ENCODE results near the gene MUC20. TPM values are rescaled to one million over a fixed set of nuclear protein-coding genes. Genes with fewer than 3 reads are reported as not detected.

MUC20 gene
- total RNA-seq, 1 donor from 2014 or later = 9.3 TPM

DNA sequence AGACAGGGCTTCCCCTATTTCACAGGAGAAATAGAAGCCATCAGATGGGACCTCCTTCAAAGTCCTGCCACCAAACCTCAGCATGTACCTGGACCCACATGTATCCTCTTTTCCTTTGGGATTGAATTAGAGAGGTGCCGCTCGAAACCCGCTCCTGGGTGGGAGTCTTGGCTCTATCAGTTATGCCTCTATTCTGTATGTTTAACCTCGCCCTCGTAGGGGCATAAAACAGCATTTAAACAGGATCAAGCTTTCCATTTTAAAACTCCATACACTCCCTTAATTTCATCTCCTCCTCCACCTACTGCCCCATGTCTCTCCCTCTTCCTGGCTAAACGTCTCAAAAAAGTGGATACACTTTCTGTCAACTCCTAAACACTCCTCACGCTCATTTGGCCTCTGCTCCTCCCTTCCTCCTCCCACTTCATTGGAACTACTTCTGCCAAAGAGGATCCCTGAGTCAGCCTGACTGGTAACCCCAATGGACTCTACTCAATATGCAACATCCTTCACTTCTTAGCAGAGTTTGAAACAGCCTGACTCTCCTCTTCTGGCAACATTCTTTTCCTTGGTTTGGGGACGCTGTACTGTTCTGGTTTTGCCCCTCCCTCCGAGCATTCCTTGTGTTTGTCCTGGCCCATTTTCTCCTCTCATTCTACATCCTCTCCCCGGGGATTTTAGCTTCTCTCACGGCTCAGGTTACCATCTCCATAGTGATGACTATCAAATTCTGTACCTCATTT, 23.0 kb upstream of the MUC20 start:
- TF ChIP-seq, protein P1, sequence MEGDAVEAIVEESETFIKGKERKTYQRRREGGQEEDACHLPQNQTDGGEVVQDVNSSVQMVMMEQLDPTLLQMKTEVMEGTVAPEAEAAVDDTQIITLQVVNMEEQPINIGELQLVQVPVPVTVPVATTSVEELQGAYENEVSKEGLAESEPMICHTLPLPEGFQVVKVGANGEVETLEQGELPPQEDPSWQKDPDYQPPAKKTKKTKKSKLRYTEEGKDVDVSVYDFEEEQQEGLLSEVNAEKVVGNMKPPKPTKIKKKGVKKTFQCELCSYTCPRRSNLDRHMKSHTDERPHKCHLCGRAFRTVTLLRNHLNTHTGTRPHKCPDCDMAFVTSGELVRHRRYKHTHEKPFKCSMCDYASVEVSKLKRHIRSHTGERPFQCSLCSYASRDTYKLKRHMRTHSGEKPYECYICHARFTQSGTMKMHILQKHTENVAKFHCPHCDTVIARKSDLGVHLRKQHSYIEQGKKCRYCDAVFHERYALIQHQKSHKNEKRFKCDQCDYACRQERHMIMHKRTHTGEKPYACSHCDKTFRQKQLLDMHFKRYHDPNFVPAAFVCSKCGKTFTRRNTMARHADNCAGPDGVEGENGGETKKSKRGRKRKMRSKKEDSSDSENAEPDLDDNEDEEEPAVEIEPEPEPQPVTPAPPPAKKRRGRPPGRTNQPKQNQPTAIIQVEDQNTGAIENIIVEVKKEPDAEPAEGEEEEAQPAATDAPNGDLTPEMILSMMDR (conservative IDR thresholded peaks at IDR 0.05; ENCODE audit: low read depth, low read length) = no peak
- DNase-seq (ENCODE audit: low read depth) = no peak
- H3K4me3 ChIP-seq (ENCODE audit: low read depth, low read length) = no peak overlapping the region

- TF ChIP-seq, protein P1 (conservative IDR thresholded peaks at IDR 0.05; ENCODE audit: low read depth, low read length) = no peak
- no peak overlapping the region for H3K4me3 ChIP-seq (ENCODE audit: low read depth, low read length)
- no peak for DNase-seq (ENCODE audit: low read depth)
Measured at GRCh38 chr3:195698325-195698646, 22.5 kb upstream of the MUC20 start.

DNA sequence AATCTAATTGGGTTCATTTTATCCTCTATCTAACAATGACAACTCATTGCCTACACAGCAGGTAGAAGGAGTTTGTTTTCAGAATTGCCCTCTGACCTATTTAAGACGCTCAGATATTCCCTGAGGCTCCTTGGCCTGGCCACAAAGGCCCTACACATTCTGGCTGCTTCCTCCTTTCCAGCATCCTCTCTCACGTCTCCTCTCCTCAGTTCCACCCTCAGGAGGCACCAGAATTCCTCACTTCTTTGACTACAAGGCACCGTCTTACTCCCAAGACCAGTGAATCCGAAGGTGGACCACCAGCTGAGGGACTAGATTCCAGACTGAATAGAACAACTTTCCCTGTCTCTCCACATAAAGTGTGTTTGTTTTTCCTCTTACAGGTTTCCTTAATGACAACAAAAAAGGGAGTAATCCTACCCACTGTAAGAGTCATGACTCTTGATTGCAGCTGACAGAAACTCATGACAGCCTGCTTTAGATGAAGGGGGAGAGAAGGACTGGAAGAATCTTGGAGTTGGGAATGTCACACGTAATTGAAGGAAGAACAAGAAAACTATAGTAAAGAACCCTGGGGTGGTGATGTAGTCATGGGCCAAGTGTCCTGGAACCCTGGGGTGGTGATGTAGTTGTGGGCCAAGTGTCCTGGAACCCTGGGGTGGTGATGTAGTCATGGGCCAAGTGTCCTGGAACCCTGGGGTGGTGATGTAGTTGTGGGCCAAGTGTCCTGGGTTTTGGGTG, 22.0 kb upstream of the MUC20 start:
- no peak for DNase-seq (ENCODE audit: low read depth)
- H3K4me3 ChIP-seq (ENCODE audit: low read depth, low read length) = no peak overlapping the region
- TF ChIP-seq, protein P1 (conservative IDR thresholded peaks at IDR 0.05; ENCODE audit: low read depth, low read length) = no peak

- TF ChIP-seq, protein P1 (conservative IDR thresholded peaks at IDR 0.05; ENCODE audit: low read depth, low read length) = no peak
- no peak for DNase-seq (ENCODE audit: low read depth)
- H3K4me3 ChIP-seq (ENCODE audit: low read depth, low read length) = no peak overlapping the region
Measured at GRCh38 chr3:195699388-195699771, 21.4 kb upstream of the MUC20 start.

- TF ChIP-seq, protein P1 (conservative IDR thresholded peaks at IDR 0.05; ENCODE audit: low read depth, low read length) = no peak
- no peak for DNase-seq (ENCODE audit: low read depth)
- no peak overlapping the region for H3K4me3 ChIP-seq (ENCODE audit: low read depth, low read length)
Measured at GRCh38 chr3:195699860-195700259, 20.9 kb upstream of the MUC20 start.

DNA sequence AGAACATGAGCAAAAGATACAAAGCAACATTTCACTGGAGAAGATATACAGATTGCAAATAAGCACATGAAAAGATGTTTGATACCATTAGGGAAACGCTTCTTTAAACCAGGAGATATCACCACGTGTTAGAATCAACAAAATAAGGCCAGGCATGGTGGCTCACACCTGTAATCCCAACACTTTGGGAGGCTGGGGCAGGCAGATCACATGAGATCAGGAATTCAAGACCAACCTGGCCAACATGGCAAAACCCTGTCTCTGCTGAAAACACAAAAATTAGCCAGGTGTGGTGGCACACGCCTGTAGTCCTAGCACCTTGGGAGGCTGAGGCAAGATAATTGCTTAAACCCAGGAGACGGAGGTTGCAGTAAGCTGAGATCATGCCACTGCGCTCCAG, 20.5 kb upstream of the MUC20 start:
- TF ChIP-seq, protein P1 (conservative IDR thresholded peaks at IDR 0.05; ENCODE audit: low read depth, low read length) = no peak
- H3K4me3 ChIP-seq (ENCODE audit: low read depth, low read length) = no peak overlapping the region
- DNase-seq (ENCODE audit: low read depth) = no peak
